ENCODE measurements around the gene SCRT2.

DNA sequence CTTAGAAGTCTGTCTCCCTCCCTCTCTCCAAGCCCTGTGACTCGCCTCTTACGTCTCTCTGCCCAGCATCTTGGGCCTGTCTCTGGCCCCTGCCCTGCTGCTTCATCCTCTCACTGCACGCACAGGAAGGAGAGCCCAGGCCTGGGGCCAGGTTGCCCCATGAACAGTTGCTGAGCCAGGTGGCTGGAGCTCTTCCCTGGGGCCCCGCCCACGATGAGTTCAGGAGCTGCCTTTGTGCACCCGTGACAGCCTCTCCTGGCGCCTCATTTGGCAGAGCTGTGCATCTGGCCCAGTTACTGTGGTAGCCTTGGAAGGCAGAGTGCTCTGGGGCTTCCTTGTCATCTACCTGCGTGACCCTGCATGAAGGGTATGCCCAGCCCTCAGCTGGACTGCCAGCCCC lies 48.2 kb upstream of the SCRT2 start:
- TF ChIP-seq TARDBP (IDR thresholded peaks at IDR 0.05) (no peak), FOXM1 (IDR thresholded peaks at IDR 0.05; ENCODE audit: borderline replicate concordance) (no peak), CTBP1 (IDR thresholded peaks at IDR 0.05; ENCODE audit: borderline replicate concordance) (no peak), NFRKB (IDR thresholded peaks at IDR 0.05) (no peak), ARNT (IDR thresholded peaks at IDR 0.05) (no peak), FOXK2 (IDR thresholded peaks at IDR 0.05) (no peak), SP1 (IDR thresholded peaks at IDR 0.05) (no peak), SUZ12 (IDR thresholded peaks at IDR 0.05) (no peak), FOXA1 (IDR thresholded peaks at IDR 0.05) (no peak)
